GM18858 (cell line): ENCODE measurements around the gene OR5K3.

Experiments used
- ATAC-seq: cut with Tn5 transposase; IDR thresholded peaks from one replicate; pipeline ENCODE4 v1.9.1; 2021; ENCODE audit not compliant: unreplicated experiment

OR5K3 gene

GRCh38 chr3:98432575-98432974 lies 42.1 kb downstream of the OR5K3 start:
- ATAC-seq: no peak

DNA sequence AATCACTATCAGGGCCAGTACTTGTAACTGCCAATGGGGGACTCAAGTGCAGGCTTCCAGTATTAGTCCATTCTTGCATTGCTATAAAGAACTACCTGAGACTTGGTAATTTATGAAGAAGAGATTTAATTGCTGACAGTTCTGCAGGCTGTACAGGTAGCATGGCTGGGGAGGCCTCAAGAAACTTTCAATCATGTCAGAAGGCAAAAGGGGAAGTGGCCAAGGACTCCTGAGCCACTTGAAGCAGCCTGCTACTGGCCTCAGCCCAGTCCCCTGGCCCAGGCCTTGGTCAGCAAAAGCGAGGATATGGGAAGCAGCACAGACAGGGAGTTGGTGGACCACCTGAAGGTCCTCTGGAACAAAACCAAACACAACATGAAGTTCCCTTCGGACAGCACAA lies 43.3 kb downstream of the OR5K3 start:
- ATAC-seq: no peak

DNA sequence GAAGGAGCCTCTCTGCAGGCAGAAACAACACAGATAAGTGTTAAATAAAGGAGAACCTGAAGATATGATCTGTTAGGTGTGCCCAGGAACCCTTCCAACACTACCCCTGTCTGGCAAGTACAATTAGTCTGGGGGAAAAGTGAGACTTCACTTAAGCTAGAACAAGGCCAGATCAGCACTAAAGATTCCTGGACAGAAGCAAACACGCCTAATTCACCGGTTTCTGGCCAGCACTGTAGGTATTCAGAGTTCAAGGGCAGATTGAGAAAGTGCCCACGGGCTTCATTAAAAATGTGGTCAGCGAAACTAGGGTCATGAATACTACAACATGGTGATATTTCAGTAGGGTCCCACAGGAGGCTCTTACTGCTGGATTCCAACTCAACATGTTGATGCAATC lies 43.9 kb downstream of the OR5K3 start:
- no peak for ATAC-seq

DNA sequence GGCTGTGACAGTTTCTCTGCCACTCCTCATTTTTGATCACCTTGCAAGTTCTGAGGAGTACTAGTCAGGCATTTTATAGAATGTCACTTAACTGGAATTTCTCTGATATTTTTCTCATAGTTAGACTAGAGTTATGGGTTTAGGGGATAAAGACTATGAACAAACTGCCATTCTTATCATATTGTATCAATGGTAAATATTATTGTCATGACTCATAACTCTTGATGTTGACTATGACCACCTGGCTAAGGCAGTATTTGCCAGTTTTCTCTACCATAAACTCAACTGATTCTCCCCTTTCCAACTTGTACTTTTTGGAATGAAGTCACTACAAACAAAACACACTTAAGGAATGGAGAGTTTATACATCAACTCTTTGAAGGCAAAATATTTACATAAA lies 49.8 kb downstream of the OR5K3 start:
- no peak for ATAC-seq
